HEK293T (cell line): ENCODE results near the gene ELOVL4.

Experiments used
- CTBP1 ChIP-seq: fragments of 450-650 bp; IDR thresholded peaks from 2 replicates; pipeline ENCODE4 v1.6.1; 2016; ENCODE audit warnings: borderline replicate concordance
- FOXA1 ChIP-seq: fragments of 450-650 bp; IDR thresholded peaks from 2 replicates; pipeline ENCODE4 v1.6.1; 2016; ENCODE audit warnings: mild to moderate bottlenecking
- FOXM1 ChIP-seq: fragments of 450-650 bp; IDR thresholded peaks from 2 replicates; pipeline ENCODE4 v1.6.1; 2017; ENCODE audit warnings: mild to moderate bottlenecking, borderline replicate concordance
- HDGF ChIP-seq: fragments of 450-650 bp; IDR thresholded peaks from 2 replicates; pipeline ENCODE4 v1.6.1; 2017; ENCODE audit warnings: antibody characterized with exemption, borderline replicate concordance
- L3MBTL2 ChIP-seq: fragments of 450-650 bp; conservative IDR thresholded peaks from 2 replicates; pipeline ENCODE4 v1.6.1; 2016; ENCODE audit warnings: mild to moderate bottlenecking
- SP1 ChIP-seq: fragments of 450-650 bp; IDR thresholded peaks from 2 replicates; pipeline ENCODE4 v1.6.1; 2017
- SUZ12 ChIP-seq: fragments of 450-650 bp; IDR thresholded peaks from 2 replicates; pipeline ENCODE4 v1.6.1; 2016; ENCODE audit warnings: mild to moderate bottlenecking
- ZNF384 ChIP-seq: fragments of 450-650 bp; IDR thresholded peaks from 2 replicates; pipeline ENCODE4 v1.6.1; 2016

DNA sequence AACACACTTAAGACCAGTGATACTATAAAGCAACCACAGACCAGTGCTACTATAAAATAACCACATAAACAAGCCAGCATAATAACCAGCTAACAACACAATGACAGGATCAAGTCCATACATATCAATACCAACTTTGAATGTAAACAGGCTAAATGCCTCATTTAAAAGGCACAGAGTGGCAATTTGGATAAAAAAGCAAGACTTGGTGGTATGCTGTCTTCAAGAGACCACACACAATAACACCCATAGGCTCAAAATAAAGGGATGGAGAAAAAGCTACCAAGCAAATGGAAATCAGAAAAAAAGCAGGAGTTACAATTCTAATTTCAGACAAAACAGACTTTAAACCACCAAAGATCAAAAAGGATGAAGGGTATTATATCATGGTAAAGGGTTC, 19.8 kb upstream of the ELOVL4 start:
- TF ChIP-seq CTBP1 (no peak), FOXA1 (no peak), SP1 (no peak), SUZ12 (no peak), FOXM1 (no peak), ZNF384 (no peak), L3MBTL2 (no peak), HDGF (no peak)
